UCSD-AML1 (cell line): ENCODE measurements around the gene MRPL40.

Source experiments
- DNase-seq: peaks from one replicate; lab custom pipeline; 2025; ENCODE audit not compliant: unreplicated experiment; lab: John Stamatoyannopoulos, UW

MRPL40 gene

GRCh38 chr22:19432133-19432851, at the start of gene MRPL40:
MRPL40 (plus strand) TSS chr22:19432545; CDS start chr22:19432555, 10 bp downstream.
- peak; percentile 97 for DNase-seq

- DNase-seq = no peak
Observed at GRCh38 chr22:19383292-19383691, 49.1 kb upstream of the MRPL40 start.

GRCh38 chr22:19385221-19385906, 47.0 kb upstream of the MRPL40 start:
- no peak for DNase-seq

GRCh38 chr22:19386248-19386647, 46.1 kb upstream of the MRPL40 start:
- DNase-seq = no peak

GRCh38 chr22:19387038-19387437, 45.3 kb upstream of the MRPL40 start:
- DNase-seq = no peak

- DNase-seq = no peak
Observed at GRCh38 chr22:19387575-19387974, 44.8 kb upstream of the MRPL40 start.

GRCh38 chr22:19393704-19394103, 38.6 kb upstream of the MRPL40 start:
- no peak for DNase-seq

- DNase-seq = no peak
Observed at GRCh38 chr22:19394274-19395050, 37.9 kb upstream of the MRPL40 start.

- DNase-seq = no peak
Observed at GRCh38 chr22:19395276-19395675, 37.1 kb upstream of the MRPL40 start.

GRCh38 chr22:19396561-19396933, 35.8 kb upstream of the MRPL40 start:
- no peak for DNase-seq

GRCh38 chr22:19396934-19397733, 35.2 kb upstream of the MRPL40 start:
- no peak for DNase-seq

GRCh38 chr22:19397734-19398104, 34.6 kb upstream of the MRPL40 start:
- no peak for DNase-seq

- DNase-seq = no peak
Observed at GRCh38 chr22:19398206-19398605, 34.1 kb upstream of the MRPL40 start.

- DNase-seq = no peak
Observed at GRCh38 chr22:19398652-19399051, 33.7 kb upstream of the MRPL40 start.

GRCh38 chr22:19400881-19401280, 31.5 kb upstream of the MRPL40 start:
- no peak for DNase-seq

GRCh38 chr22:19401483-19401882, 30.9 kb upstream of the MRPL40 start:
- no peak for DNase-seq

- no peak for DNase-seq
Observed at GRCh38 chr22:19402642-19403191, 29.6 kb upstream of the MRPL40 start.

GRCh38 chr22:19404676-19405075, 27.7 kb upstream of the MRPL40 start:
- DNase-seq = no peak

GRCh38 chr22:19405133-19405532, 27.2 kb upstream of the MRPL40 start:
- DNase-seq = no peak

GRCh38 chr22:19405652-19406051, 26.7 kb upstream of the MRPL40 start:
- DNase-seq = no peak

GRCh38 chr22:19406281-19406811, 26.0 kb upstream of the MRPL40 start:
- DNase-seq = no peak
